Fibroblast of lung (primary cell): ENCODE results near the gene CUL3. TPM values are rescaled to one million over a fixed set of nuclear protein-coding genes. Genes with fewer than 3 reads are reported as not detected.

ENCODE experiments used
- DNase-seq, 2 donors: peaks; one replicate each; pipeline versions ENCODE4 v3.0.0 to v3.0.0-alpha.2; 2010; ENCODE audit warnings: low read depth in 2 of 2
- H2AFZ ChIP-seq: 2 replicates; pipeline ENCODE4 v1.5.1; 2012; ENCODE audit warnings: low read length, control low read depth, inconsistent platforms
- H3K27ac ChIP-seq: 2 replicates; pipeline ENCODE4 v1.5.1; 2011; ENCODE audit warnings: low read length, control low read depth; ENCODE audit not compliant: insufficient read depth
- H3K27me3 ChIP-seq: 2 replicates; pipeline ENCODE4 v1.5.1; 2011; ENCODE audit warnings: mild to moderate bottlenecking, low read length; ENCODE audit not compliant: control insufficient read depth, insufficient read depth
- H3K36me3 ChIP-seq: 2 replicates; pipeline ENCODE4 v1.5.1; 2011; ENCODE audit warnings: low read length; ENCODE audit not compliant: control insufficient read depth, insufficient read depth
- H3K4me1 ChIP-seq: 2 replicates; pipeline ENCODE4 v1.5.1; 2011; ENCODE audit warnings: low read length; ENCODE audit not compliant: control insufficient read depth, insufficient read depth; ENCODE audit errors: extremely low read depth
- H3K4me2 ChIP-seq: 2 replicates; pipeline ENCODE4 v1.5.1; 2011; ENCODE audit warnings: low read length, control low read depth; ENCODE audit not compliant: insufficient read depth; ENCODE audit errors: extremely low read depth
- H3K4me3 ChIP-seq, 4 experiments: fragments of 200-600 bp in 1 of 4; sonication (generic) in 1 of 4; replicated peaks in 1 of 4; 2 replicates each; pipeline ENCODE4 v1.5.1; 2011 to 2016; ENCODE audit warnings: low read length in 4 of 4, low read depth in 3 of 4, mild to moderate bottlenecking in 3 of 4, control low read depth in 2 of 4, inconsistent platforms in 1 of 4, mixed read lengths in 1 of 4; ENCODE audit not compliant: insufficient read depth in 1 of 4; ENCODE audit errors: control extremely low read depth in 1 of 4
- H3K79me2 ChIP-seq: 2 replicates; pipeline ENCODE4 v1.5.1; 2012; ENCODE audit warnings: mild to moderate bottlenecking, low read length, inconsistent platforms; ENCODE audit not compliant: control insufficient read depth, insufficient read depth
- H3K9ac ChIP-seq: 2 replicates; pipeline ENCODE4 v1.5.1; 2011; ENCODE audit warnings: mild to moderate bottlenecking, low read length, control low read depth; ENCODE audit not compliant: insufficient read depth
- H3K9me3 ChIP-seq: 2 replicates; pipeline ENCODE4 v1.5.1; 2012; ENCODE audit warnings: low read depth, low read length; ENCODE audit not compliant: control insufficient read depth, insufficient read depth
- H4K20me1 ChIP-seq: 2 replicates; pipeline ENCODE4 v1.5.1; 2011; ENCODE audit warnings: low read length; ENCODE audit not compliant: control insufficient read depth, insufficient read depth; ENCODE audit errors: extremely low read depth
- CTCF ChIP-seq, 2 donors: IDR thresholded peaks in 1 of 2; conservative IDR thresholded peaks in 1 of 2; 1 replicate in 1 of 2; 2 replicates in 1 of 2; pipeline ENCODE4 v1.5.1; 2011 to 2012; ENCODE audit warnings: low read length in 2 of 2, control low read depth in 1 of 2, inconsistent platforms in 1 of 2, low read depth in 1 of 2, mild to moderate bottlenecking in 1 of 2
- EZH2 ChIP-seq: IDR thresholded peaks from 2 replicates; pipeline ENCODE4 v1.5.1; 2012; ENCODE audit warnings: low read length, control low read depth, mild to moderate bottlenecking; ENCODE audit errors: missing control alignments
- polyA plus RNA-seq, 2 donors: library from polyadenylated mRNA; depleted of rRNA in 1 of 2; stranded (reverse) in 1 of 2; unstranded in 1 of 2; fragments of >200 nt; gene quantifications; 2 replicates each; pipeline ENCODE4 v1.2.1, GENCODE V29; 2011 to 2012; ENCODE audit warnings: missing spikeins in 1 of 2
- total RNA-seq: library from RNA; depleted of rRNA; stranded (reverse); fragments of >200 nt; gene quantifications from 2 replicates; pipeline ENCODE4 v1.2.1, GENCODE V29; 2014

CUL3 gene
- total and polyA plus RNA-seq, 2 donors (not counting 1 experiment from before 2014, with no cell fraction given): 65.3 to 69.7 TPM

GRCh38 chr2:224595518-224595917 is 10.4 kb upstream of the CUL3 start:
- TF ChIP-seq EZH2: no peak
- TF ChIP-seq CTCF (conservative IDR thresholded peaks at IDR 0.05 in 1 of 2, IDR thresholded peaks at IDR 0.05 in 1 of 2; ENCODE audit: low read depth in 1 of 2, low read length in 2 of 2): no peak
- Histone ChIP-seq H2AFZ (no peak overlapping the region), H3K9ac (no peak overlapping the region), H3K27me3 (no peaks in the 10 kb centered on the region), H3K9me3 (no peaks in the 10 kb centered on the region), H3K4me3 (no peak overlapping the region), H3K4me1 (no peaks in the 10 kb centered on the region), H3K4me2 (no peak overlapping the region), H3K27ac (no peak overlapping the region), H3K36me3 (no peaks in the 10 kb centered on the region), H4K20me1 (no peaks in the 10 kb centered on the region), H3K79me2 (no peaks in the 10 kb centered on the region)
- DNase-seq: no peak

GRCh38 chr2:224594840-224595239 is 9.7 kb upstream of the CUL3 start:
- no peak overlapping the region for H3K4me3 ChIP-seq
- H3K36me3 ChIP-seq: no peaks in the 10 kb centered on the region
- no peaks in the 10 kb centered on the region for H3K9me3 ChIP-seq
- TF ChIP-seq CTCF (conservative IDR thresholded peaks at IDR 0.05 in 1 of 2, IDR thresholded peaks at IDR 0.05 in 1 of 2; ENCODE audit: low read depth in 1 of 2, low read length in 2 of 2) (no peak), EZH2 (no peak)
- H4K20me1 ChIP-seq: no peaks in the 10 kb centered on the region
- no peaks in the 10 kb centered on the region for H3K27me3 ChIP-seq
- no peak overlapping the region for H3K4me2 ChIP-seq
- no peak overlapping the region for H2AFZ ChIP-seq
- H3K27ac ChIP-seq: no peak overlapping the region
- DNase-seq: peak in 1 of 2 donors; percentile 11
- no peaks in the 10 kb centered on the region for H3K4me1 ChIP-seq
- H3K79me2 ChIP-seq: no peaks in the 10 kb centered on the region
- H3K9ac ChIP-seq: no peak overlapping the region

- DNase-seq: no peak
- H3K4me1 ChIP-seq: no peaks in the 10 kb centered on the region
- TF ChIP-seq EZH2 (no peak), CTCF (conservative IDR thresholded peaks at IDR 0.05 in 1 of 2, IDR thresholded peaks at IDR 0.05 in 1 of 2; ENCODE audit: low read depth in 1 of 2, low read length in 2 of 2) (no peak)
- no peak overlapping the region for H2AFZ ChIP-seq
- no peak overlapping the region for H3K27ac ChIP-seq
- no peak overlapping the region for H3K4me2 ChIP-seq
- no peaks in the 10 kb centered on the region for H3K79me2 ChIP-seq
- H4K20me1 ChIP-seq: no peaks in the 10 kb centered on the region
- no peak overlapping the region for H3K9ac ChIP-seq
- H3K9me3 ChIP-seq: no peaks in the 10 kb centered on the region
- H3K36me3 ChIP-seq: no peaks in the 10 kb centered on the region
- no peak overlapping the region for H3K4me3 ChIP-seq
- H3K27me3 ChIP-seq: no peaks in the 10 kb centered on the region
Observed at GRCh38 chr2:224591220-224591619, 6.1 kb upstream of the CUL3 start.
